ENCODE results near the gene HOXC6. TPM values are rescaled to one million over a fixed set of nuclear protein-coding genes. Genes with fewer than 3 reads are reported as not detected.

The HOXC6 gene
- polyA plus RNA-seq, 6 donors from 2014 or later = not detected

DNA sequence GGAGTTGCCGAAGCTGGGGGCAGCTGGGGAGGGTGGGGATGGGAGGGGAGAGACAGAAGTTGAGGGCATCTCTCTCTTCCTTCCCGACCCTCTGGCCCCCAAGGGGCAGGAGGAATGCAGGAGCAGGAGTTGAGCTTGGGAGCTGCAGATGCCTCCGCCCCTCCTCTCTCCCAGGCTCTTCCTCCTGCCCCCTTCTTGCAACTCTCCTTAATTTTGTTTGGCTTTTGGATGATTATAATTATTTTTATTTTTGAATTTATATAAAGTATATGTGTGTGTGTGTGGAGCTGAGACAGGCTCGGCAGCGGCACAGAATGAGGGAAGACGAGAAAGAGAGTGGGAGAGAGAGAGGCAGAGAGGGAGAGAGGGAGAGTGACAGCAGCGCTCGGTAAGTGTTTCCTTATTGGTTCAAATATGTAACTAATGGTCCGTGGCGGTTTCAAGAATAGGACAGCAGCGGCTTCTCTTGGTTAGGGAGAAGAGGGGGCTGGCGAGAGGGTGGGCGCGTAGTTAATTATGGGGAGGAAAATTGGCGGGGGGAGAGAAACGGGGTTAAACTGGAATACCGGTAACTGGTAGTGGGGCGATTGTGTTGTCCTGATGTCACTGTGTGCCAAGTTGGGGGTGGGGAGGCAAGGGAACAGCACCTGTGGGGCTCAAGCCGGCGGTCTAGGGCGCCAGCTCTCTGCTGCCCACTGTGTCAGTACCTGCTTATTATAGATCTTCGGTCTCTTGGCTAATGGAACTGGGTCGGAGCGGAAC is 11.0 kb upstream of the HOXC6 start:
- Mint-ChIP-seq H3K4me1 (peaks cover 22 to 36% (median 25%) of the 10 kb centered on the region in 3 donors), H3K36me3 (no peaks in the 10 kb centered on the region), H3K4me3 (peak overlapping the region; percentile 61 to 94 (median 86)), H3K27ac (peak overlapping the region in 3 of 6 donors; percentile 53 to 88 (median 81)), H3K9me3 (peaks cover 0 to 13% (median 3%) of the 10 kb centered on the region in 7 donors), H3K27me3 (peaks cover 68 to 83% (median 82%) of the 10 kb centered on the region in 3 donors)
- ATAC-seq (ENCODE audit: low read depth in 2 of 2) (peak; percentile 24 to 29), DNase-seq (no peak)

DNA sequence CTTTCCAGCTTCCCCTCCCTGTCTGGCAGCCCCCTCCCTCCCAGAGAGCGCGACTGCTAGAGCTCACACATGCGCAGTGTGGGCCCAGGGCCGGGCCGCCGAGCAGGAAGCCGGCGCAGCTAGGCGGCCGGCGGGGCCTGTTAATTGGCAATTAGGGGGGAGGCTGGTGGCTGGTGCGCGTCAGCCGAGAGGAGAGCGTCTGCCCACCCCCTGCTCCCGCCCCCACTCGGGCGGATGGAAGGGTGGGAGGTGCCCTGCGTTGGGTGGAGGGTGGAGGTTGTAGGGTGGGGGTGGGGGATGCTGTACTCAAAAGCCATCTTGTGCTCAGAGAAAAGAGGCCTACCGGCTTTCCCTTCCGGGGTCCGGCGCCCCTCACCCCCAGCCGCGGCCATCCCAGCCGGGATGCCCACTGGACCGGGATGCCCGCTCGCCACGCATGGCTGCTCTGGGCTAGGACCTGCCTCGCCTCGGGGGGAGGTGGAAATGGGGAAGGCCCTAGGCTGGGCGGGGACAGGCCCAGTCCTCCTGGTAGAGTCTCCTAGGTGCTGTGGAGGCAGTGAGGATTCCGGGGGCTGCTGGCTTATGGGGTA is 10.3 kb upstream of the HOXC6 start:
- peak; percentile 67 for DNase-seq
- peaks cover 66 to 84% (median 82%) of the 10 kb centered on the region in 3 donors for H3K27me3 Mint-ChIP-seq
- H3K4me3 Mint-ChIP-seq = peak overlapping the region; percentile 61 to 94 (median 86)
- peak; percentile 78 for ATAC-seq (ENCODE audit: low read depth in 2 of 2)
- H3K4me1 Mint-ChIP-seq = peaks cover 22 to 36% (median 25%) of the 10 kb centered on the region in 3 donors
- peaks cover 0 to 12% (median 3%) of the 10 kb centered on the region in 7 donors for H3K9me3 Mint-ChIP-seq
- H3K27ac Mint-ChIP-seq = peak overlapping the region in 3 of 6 donors; percentile 31 to 88 (median 53)
- H3K36me3 Mint-ChIP-seq = no peaks in the 10 kb centered on the region

DNA sequence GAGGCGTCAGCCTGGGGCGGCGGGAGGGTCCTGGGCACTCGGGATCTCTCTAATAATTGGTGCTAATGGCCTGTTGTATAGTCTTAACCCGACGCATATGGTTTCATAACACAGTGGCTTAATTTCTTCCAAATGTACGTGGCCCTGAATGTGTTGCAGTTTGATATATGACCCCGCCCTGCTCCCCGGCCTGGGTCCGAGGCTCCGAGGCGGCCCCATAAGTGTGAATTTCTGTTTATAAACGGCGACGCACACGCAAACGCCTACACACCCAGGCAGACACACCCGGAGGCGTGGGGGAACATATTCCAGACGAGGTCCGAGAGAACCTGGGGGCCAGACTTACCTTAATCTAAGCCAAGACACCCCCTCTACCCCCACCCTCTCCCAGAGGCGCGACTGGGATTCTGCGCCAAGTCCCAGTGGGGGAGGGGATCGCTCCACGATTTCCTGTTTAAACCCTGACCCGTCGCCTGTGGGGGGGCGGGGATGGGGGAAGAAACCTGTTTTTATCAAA is 9.7 kb upstream of the HOXC6 start:
- ATAC-seq (ENCODE audit: low read depth in 2 of 2) (no peak), DNase-seq (no peak)
- H3K27ac Mint-ChIP-seq = peak overlapping the region in 3 of 6 donors; percentile 31 to 88 (median 53)
- no peaks in the 10 kb centered on the region for H3K36me3 Mint-ChIP-seq
- peaks cover 0 to 12% (median 3%) of the 10 kb centered on the region in 7 donors for H3K9me3 Mint-ChIP-seq
- H3K4me3 Mint-ChIP-seq = peak overlapping the region; percentile 61 to 91 (median 78)
- peaks cover 22 to 36% (median 25%) of the 10 kb centered on the region in 3 donors for H3K4me1 Mint-ChIP-seq
- H3K27me3 Mint-ChIP-seq = peaks cover 66 to 84% (median 82%) of the 10 kb centered on the region in 3 donors

DNA sequence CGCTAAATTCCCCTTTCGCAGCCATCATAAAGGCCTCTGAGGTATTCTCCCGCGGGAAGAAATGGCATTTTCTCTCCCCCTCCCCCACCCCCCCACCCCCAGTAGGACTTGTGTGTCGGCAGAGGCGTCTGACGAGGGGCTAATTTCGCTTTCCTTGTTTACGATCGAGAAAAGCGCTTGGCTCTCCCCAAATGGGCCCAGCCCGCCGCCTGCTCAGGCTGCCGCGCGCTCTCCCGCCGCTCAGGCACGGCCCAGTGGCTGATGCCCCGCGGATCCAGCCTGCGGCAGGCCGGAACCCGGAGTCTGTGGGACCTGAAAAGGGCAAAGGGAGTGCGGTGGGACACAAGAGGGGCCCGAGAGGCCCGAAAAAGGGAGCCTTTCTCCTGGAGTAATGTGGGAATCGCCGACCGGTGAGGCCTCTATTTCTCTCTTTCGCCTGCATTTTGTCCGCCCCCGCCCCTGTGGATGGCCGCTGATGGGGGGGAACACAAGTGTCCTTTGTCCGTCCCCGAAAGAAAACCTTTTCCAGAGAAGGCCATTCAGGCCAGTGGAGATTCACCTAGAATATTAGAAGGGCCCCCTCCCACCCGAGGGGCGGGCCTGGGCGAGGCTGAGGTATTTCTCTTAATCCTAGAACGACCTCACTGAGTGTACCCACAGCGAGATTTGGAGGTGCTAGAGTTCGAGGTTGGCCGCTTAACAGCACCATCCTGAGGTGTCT is 9.0 kb upstream of the HOXC6 start:
- no peaks in the 10 kb centered on the region for H3K36me3 Mint-ChIP-seq
- DNase-seq = no peak
- peaks cover 22 to 36% (median 25%) of the 10 kb centered on the region in 3 donors for H3K4me1 Mint-ChIP-seq
- peak overlapping the region in 3 of 6 donors; percentile 71 to 93 (median 89) for H3K27ac Mint-ChIP-seq
- peaks cover 0 to 12% (median 3%) of the 10 kb centered on the region in 7 donors for H3K9me3 Mint-ChIP-seq
- peak overlapping the region; percentile 41 to 76 (median 60) for H3K4me3 Mint-ChIP-seq
- H3K27me3 Mint-ChIP-seq = peaks cover 66 to 84% (median 82%) of the 10 kb centered on the region in 3 donors
- no peak for ATAC-seq (ENCODE audit: low read depth in 2 of 2)

DNA sequence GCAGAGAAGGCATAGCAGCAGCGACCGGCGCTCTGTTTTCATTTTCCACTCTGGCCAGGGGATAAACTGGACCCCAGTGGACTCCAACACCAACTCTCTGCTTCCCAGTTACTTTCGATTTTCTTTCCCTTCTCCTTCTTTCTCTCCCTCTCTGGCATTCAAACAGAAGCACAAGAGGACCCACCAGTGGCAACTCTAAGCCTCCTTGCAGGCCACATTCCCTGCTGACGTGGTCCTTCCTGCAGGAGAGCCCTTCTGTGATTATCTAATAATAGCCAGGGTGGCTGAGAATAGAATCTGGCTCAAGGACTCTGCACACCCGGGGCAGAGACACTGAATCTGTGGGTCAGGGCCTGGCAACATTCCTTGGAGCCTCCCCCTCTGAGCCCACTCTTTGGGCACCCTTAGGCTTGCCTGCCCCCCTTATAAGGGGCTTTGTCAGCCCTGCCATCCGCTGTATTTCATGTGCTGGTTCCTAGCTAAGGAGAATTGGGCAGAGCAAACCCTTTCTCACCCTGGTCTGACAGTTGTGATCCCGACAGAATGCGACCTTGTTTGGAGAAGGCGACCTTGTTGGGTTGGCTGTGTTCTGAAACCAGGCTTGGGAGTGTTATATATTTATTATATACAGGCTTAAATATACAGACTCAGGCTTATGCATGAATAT is 8.2 kb upstream of the HOXC6 start:
- Mint-ChIP-seq H3K4me3 (peak overlapping the region in 5 of 8 donors; percentile 29 to 76 (median 46)), H3K4me1 (peaks cover 18 to 28% (median 21%) of the 10 kb centered on the region in 3 donors), H3K9me3 (peaks cover 0 to 9% (median 3%) of the 10 kb centered on the region in 7 donors), H3K27ac (peak overlapping the region in 1 of 6 donors; percentile 89), H3K36me3 (no peaks in the 10 kb centered on the region), H3K27me3 (peaks cover 66 to 83% (median 82%) of the 10 kb centered on the region in 3 donors)
- DNase-seq = no peak
- no peak for ATAC-seq (ENCODE audit: low read depth in 2 of 2)

DNA sequence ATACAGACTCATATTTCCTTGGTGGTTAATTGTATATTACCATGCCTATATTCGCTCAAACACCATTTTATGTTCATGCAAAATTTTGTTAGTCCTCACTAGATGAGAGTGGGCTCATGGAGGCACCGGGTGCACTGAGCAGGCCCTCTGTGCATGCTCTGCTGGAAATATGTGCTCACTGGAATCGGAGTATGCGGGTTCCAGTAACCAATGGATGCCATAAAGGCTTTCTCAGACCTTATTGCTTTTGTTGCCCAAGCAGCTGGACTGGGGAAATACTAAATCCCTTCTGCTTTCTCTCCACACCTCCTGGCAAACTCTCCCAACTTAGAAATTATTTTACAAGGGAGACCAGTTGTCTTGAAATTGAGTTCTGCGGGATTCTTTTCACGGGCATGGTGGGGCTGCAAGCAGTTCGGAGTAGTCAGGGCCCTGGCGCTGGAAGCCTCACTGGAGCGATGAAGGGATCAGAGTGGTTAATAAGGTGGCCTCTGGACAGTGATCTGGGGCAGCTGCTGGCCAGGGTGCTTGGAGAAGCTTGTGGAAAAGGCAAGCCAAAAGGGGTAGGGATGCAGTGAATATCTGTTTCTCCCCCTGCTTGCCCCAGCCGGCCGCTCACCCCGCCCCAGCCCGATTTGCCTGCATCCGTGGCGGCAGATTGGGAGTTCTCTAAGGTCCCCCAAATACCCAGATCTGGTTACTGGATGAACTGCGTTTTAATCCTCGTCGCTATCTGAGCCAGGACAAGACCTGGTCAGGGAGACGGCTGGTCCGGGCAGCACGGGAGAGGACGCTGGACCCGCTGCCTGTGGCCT is 7.4 kb upstream of the HOXC6 start:
- Mint-ChIP-seq H3K4me3 (no peak overlapping the region), H3K27ac (no peak overlapping the region), H3K36me3 (no peaks in the 10 kb centered on the region), H3K4me1 (peaks cover 18 to 26% (median 19%) of the 10 kb centered on the region in 3 donors), H3K9me3 (peaks cover 0 to 4% (median 3%) of the 10 kb centered on the region in 7 donors), H3K27me3 (peaks cover 65 to 84% (median 82%) of the 10 kb centered on the region in 3 donors)
- ATAC-seq (ENCODE audit: low read depth in 2 of 2) (no peak), DNase-seq (no peak)

DNA sequence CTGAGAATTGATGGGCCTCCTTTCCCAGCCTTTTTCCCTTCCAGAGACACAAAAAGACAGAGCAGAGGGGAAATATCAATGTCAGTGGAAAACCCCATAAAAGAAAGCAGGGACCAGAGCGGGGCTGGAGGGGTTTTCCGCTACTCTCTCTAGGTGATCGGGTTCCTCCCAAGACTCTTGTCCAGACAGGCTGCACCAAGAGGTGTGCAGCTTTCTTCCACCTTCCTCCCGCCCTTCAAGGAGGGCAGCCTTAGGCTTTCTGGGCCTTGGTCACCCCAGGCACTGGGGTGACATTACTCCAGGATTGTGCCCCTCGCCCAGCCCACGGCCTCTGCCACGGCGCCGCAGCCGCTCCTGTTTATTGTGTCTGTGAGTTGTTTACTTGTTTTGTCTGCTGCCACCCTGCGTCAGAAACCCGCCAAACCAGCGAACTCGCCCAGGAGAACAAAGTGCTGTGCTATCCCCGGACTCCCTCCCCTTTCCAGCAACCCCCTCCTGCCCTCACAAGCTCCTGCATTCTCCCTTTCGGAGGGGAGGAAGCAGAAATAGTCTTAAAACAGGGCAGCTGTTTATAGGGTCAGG is 6.7 kb upstream of the HOXC6 start:
- no peak for DNase-seq
- H3K4me3 Mint-ChIP-seq = peak overlapping the region in 3 of 8 donors; percentile 1 to 49 (median 11)
- ATAC-seq (ENCODE audit: low read depth in 2 of 2) = peak in 1 of 2 donors; percentile 30
- no peaks in the 10 kb centered on the region for H3K36me3 Mint-ChIP-seq
- H3K27me3 Mint-ChIP-seq = peaks cover 69 to 91% (median 89%) of the 10 kb centered on the region in 3 donors
- peaks cover 0 to 4% (median 2%) of the 10 kb centered on the region in 7 donors for H3K9me3 Mint-ChIP-seq
- peaks cover 19 to 26% (median 20%) of the 10 kb centered on the region in 3 donors for H3K4me1 Mint-ChIP-seq
- no peak overlapping the region for H3K27ac Mint-ChIP-seq

DNA sequence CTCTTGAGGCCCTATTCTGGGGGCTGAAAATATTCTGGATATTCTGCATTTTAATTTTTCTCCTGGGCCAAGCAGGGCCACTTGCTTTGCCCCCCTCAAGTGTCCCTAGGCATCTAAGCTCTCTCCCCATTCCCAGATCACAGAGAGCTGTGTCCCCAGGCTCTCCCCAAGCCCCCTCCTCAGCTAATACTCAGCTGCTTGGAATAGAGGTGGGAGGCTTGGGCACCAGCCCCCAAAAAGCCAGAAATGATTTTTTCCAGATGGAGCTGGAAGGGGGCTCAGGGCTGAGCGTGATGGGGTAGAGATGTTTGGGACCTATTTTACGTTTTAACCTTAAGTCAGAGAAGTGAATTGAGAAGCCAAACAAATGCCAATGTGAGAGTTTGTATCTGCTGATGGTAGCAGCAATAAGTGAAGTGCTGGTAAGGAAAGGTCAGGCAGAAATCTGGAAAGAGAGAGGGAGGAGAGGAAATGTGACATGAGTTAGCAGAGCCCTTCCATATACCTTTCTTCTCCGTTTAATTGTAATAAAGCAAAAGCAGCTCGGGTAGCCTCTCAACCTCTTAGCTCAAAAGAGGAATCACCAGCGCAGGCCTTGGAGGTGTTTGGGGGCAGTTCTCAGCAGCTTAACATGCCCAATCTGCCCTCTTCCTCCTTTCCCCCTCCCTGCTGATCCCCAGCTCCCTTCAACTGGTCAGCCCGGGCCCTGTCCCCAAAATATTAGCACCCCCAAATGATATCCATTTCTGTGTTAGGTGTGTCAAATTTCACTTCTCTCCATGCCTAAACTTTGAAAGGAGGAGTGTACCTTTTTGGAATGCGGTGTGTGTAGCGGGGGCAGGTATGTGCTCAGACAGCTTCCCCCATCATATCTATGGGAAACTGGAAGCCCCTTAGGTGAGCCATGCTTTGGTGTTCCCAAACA is 5.0 kb upstream of the HOXC6 start:
- Mint-ChIP-seq H3K27me3 (peaks cover 72 to 93% (median 92%) of the 10 kb centered on the region in 3 donors), H3K27ac (no peak overlapping the region), H3K4me1 (peaks cover 12 to 22% (median 17%) of the 10 kb centered on the region in 3 donors), H3K9me3 (peaks cover 0 to 3% (median 0%) of the 10 kb centered on the region in 7 donors), H3K4me3 (peak overlapping the region in 1 of 8 donors; percentile 22), H3K36me3 (no peaks in the 10 kb centered on the region)
- DNase-seq (no peak), ATAC-seq (ENCODE audit: low read depth in 2 of 2) (no peak)

DNA sequence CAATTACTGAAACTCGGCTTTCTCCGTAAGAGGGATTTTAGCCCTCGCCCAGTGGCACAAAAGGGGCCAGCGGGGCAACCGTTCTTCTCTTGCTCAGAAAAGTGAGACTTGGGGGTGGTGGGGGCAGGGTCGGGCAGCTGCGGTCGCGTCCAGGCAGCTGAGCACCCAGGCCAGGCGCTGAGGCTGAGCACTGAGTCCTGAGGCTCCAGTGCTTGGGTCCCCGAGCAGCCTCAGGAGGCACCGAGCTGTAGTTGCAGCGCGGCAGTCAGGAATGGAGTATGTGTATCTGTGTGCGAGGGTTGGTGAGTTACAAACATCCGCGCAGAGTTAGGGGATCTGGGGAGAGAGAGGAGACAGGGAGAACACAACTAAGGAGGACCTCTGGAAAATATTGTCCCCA is 4.1 kb upstream of the HOXC6 start:
- ATAC-seq (ENCODE audit: low read depth in 2 of 2) = no peak
- Mint-ChIP-seq H3K27me3 (peaks cover 79 to 97% (median 94%) of the 10 kb centered on the region in 3 donors), H3K4me3 (no peak overlapping the region), H3K27ac (peak overlapping the region in 1 of 6 donors; percentile 50), H3K4me1 (peaks cover 13 to 23% (median 21%) of the 10 kb centered on the region in 3 donors), H3K9me3 (peaks cover 0 to 3% (median 0%) of the 10 kb centered on the region in 7 donors), H3K36me3 (no peaks in the 10 kb centered on the region)
- no peak for DNase-seq

DNA sequence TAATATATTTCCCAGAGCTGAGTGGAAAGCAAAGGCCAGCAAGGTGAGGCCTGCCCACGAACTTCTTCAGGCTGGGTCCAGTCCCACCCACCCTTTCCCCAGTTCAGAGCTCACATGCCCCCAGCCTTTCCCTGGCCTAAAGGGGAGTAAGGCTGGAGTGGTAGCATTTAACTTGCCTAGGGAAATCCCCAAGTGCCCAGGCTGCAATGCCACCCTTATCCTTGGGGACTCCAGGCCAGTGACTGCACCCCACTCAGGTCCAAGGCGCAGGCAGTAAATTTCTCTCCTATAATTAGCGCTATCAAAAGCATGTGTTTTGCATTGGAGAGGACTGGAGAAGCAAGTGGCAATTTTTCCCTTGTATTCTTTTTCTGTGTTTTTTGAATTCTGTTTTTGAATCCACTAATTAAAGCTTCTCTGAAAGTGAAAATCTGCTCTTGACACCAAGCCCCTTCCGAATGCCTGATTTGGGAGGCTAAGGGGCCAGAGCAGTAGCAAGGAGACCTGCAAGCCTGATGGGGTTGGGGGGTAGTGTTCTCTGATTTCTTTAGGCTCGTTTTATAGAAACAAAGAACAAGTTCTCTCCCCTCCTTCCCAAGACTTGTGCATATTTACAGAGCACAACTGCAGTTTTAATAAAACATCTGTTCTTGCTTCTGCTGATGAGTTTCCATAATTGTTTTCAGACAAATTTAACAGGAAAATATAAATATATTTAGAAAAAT is 3.5 kb upstream of the HOXC6 start:
- Mint-ChIP-seq H3K36me3 (no peaks in the 10 kb centered on the region), H3K27me3 (peaks cover 80 to 95% (median 93%) of the 10 kb centered on the region in 3 donors), H3K9me3 (peaks cover 0 to 5% (median 0%) of the 10 kb centered on the region in 7 donors), H3K27ac (no peak overlapping the region), H3K4me1 (peaks cover 12 to 24% (median 18%) of the 10 kb centered on the region in 3 donors), H3K4me3 (no peak overlapping the region)
- ATAC-seq (ENCODE audit: low read depth in 2 of 2) = no peak
- no peak for DNase-seq
